ELR (cell line): ENCODE data around the gene CWF19L2.
"Not testable (repeated sequence)": the region's sequence is repeated elsewhere in the genome, so short reads cannot be mapped to it uniquely, and the experiment has no call there.

Experiments used
- DNase-seq: peaks from one replicate; pipeline ENCODE4 v3.0.0-alpha.2; 2015; ENCODE audit warnings: low read depth

CWF19L2 gene

DNA sequence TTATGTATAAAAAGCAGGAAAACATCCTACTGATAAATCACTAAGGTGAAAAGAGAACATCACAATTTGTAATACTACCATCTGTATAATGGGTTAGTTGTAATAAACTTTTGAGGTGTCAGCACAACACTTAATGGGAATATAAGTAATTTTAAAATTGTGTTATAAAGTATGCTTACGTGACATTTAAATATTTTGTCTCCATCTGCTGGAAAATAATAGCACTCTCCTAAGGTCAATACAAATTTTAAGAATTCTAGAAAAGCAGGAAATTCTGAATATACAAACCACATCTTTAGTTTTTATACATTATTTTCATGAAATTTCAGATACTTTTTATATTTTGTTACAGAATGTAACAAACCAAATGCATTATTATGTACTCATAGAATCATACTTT is 19.5 kb downstream of the CWF19L2 start:
- DNase-seq, result no peak

DNA sequence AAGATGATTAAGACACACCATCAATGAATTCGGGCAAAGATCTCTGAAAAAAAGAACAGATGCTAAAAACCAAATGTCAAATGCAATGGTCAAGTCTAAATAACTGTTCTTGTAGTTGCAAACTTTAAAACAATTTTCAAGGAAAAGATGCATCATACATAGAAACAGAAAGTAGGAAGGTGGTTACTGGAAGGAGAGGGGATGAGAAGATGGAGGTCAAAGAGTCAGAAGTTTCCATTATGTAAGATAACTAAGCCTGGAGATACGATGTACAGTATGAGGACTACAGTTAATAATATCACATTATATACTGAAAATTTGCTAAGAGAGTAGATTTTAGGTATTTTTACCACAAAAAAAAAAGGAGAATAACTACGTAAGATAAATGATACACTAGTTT is 27.1 kb downstream of the CWF19L2 start:
- DNase-seq, result no peak

DNA sequence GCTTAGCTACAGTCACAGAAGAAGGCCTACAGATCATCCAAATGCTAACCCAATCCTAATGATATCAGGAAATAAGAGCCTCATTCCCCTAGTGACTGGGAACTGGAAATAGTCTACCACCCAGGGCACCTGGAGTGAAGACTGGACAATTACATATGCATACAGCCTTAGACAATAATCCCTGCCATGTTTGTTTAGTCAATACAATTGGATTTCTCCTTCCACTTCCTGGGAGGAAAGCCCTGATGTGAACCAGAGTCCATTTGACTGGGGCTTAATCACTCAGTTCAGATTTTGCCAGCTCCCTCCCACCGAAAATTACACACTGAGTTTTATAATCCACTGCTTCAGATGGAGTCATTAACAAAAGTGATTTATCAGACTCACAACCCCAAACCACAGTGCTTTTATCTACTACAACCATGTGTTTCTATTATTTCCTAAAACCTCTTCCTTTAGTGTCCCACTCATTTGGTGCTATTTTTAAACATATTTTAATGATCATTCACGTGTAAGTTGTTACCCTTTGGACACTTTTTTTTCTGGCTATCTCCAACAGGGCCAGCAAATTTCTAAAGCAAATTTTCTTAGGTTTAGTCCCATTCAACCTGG is 29.9 kb downstream of the CWF19L2 start:
- DNase-seq, result no peak

DNA sequence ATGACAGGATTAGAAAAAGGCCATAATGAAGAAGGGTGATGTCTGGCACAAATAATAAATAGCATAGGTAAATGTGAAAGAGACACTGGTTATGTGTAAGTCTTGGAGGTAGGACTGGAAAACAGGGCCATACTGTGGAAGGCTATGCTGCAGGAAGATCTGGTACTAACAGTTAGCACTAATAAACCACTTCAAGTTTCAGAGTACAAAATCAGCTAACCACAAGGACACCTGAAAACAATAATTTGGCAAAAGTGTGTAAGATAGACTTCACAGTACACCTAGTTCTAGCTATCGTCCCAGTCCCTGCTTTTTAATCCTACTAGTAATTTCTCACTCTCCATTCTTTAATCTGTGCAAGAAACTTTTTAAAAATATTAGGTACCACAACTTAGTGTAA is 44.3 kb downstream of the CWF19L2 start:
- DNase-seq, result no peak

DNA sequence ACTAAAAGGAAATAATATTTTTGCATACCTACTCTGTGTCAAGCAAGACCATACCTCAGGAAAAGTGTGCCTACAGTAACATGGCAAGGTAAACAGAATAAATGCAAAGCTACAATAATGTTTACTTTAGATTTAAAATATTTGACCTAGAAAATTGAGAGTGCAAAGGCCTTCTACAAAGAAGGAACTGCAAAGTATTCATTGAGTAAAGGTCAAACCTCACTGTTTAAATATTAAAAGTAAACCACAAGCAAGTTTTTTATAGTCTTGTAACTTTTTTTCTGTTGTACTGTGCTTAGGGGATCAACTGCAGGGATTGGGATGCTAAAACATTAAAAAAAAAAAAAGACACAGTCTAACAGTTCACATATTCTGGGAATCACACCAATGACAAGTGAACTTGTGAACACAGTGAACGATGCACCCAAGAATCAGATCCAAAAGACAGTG is 48.8 kb downstream of the CWF19L2 start:
- no peak for DNase-seq

DNA sequence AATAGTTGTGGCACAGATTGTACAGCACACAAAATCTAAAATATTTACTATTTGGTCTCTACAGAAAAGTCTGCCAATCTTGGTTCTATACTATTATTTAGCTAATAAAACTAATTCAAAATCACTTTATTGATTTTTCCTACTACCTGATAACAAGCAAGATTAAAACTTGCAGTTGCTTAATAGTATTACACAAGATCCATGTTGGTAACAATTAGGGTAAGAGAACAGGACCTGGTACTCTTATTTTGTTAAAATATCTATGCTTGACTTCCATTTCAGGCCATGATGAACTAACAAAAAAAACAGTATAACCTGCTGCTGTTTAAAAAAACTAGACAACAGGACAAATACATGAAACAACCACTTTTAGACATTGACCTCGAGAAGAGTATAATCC is 52.4 kb downstream of the CWF19L2 start:
- no peak for DNase-seq

DNA sequence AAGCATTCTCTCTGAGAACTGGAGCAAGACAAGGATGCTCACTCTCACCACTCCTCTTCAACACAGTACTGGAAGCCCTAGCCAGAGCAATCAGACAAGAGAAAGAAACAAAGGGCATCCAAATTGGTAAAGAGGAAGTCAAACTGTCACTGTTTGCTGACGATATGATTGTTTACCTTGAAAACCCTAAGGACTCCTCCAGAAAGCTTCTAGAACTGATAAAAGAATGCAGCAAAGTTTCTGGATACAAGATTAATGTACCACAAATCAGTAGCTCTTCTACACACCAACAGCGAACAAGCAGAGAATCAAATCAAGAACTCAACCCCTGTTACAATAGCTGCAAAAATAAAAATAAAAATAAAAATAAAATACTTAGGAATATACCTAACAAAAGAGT is 56.5 kb downstream of the CWF19L2 start:
- DNase-seq, result not testable (repeated sequence)

DNA sequence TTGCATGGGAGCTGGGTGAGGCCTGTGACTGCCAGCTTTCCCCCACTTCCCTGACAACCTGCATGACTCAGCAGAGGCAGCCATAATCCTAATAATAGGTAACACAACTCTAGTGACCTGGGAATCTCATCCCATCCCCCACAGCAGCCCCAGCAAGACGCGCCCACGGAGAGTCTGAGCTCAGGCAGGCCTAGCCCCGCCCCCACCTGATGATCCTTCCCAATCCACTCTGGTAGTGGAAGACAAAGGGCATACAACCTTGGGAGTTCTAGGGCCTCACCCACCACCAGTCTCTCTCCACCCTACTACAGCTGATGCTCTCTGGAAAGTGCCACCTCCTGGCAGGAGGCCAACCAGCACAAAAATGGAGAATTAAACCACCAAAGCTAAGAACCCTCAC is 60.3 kb downstream of the CWF19L2 start:
- DNase-seq, result no peak

DNA sequence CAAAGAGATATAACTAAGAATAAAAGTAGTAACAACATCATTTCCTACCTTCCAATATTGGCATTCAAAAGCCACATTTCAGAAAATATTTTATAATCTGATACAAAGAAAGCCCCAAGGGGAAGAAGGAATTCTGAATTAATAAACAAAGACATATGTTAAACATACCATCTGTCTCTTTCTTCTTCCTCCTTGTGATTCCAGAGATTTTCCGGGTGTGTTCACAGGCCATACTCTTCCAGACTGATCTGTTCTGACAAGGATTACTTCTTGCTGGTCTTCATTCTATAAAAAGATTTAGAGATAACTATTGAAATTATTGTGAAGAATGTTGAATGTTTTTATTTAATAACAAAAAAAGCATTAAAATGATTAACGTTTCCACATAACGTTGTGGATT is 65.0 kb downstream of the CWF19L2 start:
- DNase-seq, result no peak

DNA sequence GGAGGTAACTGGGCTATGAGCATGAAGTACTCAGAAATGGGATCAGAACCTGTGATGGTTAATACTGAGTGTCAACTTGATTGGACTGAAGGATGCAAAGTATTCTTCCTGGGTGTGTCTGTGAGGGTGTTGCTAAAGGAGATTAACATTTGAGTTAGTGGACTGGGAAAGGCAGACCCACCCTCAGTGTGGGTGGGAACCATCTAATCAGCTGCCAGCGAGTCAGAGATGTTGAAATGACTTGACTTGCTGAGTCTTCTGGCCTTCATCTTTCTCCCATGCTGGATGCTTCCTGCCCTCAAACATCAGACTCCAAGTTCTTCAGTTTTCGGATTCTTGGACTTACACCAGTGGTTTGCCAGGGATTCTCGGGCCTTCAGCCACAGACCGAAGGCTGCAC is 66.9 kb downstream of the CWF19L2 start:
- DNase-seq, result not testable (repeated sequence)

DNA sequence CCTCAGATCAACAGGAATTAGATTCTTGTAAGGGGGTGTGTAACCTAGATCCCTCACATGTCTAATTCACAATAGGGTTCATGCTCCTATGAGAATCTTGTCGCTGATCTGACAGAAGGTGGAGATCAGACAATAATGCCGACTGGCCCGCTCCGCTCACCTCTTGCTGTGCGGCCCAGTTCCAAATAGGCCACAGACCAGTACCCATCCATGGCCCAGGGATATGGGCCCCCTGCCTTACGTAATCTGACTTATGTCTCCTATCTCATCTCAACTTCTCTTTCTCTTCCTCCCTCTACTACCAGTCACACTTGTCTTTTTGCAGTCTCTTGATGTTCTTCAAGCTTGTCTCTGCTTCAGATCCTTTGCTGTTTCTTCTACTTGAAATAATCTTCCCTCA is 70.0 kb downstream of the CWF19L2 start:
- no peak for DNase-seq

DNA sequence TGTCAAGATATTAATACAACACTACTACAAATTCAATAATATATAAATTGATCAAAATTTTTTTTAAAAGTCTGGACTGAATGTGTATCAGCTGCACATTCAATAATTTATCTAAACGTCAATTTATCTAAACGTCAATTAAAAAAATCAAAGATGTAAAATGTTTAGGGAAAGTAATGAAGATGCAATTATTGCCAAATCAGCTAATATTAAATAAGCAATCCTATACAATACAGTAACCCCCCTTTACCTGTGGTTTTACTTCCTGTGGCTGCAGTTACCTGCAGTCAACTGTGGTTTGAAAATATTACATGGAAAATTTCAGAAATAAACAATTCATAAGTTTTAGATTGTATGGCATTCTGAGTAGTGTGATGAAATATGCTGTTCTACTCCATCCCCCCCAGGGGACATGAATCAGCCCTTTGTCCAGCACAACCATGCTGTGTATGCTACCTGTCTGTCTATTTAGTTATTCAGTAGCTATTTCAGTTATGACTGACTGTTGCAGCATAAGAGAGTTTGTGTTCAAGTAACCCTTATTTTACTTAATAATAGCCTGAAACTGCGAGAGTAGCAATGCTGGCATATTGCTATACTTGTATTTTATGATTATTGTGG is 72.2 kb downstream of the CWF19L2 start:
- peak; percentile 80 for DNase-seq

DNA sequence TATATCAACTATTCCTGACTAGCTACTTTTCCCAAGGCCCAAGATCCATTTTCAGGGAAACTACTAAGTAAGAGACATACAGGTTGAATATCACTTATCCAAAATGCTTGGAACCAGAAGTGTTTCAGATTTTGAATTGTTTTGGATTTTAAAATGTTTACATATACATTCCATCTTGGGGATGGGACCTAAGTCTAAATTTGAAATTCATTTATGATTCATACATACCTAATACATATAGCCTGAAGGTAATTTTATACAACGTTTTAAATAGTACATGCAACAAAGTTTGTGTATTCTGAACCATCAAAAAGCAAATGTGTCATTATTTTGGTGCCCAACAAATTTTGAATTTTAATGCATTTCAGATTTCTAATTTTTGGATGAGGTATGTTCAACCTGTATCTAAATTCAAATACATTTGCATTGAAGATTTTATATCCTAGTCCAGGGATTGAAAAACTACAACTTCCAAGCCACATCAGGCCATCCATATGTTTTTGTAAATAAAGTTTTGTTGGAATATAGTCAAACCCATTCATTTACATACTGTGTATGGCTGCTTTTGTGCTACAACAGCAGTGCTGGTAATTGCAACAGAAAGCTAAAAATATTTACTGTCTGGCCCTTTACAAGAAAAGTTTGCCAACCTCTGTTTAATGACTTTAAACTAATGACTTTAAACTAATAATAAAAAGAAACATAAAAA is 73.3 kb downstream of the CWF19L2 start:
- peak; percentile 9 for DNase-seq

DNA sequence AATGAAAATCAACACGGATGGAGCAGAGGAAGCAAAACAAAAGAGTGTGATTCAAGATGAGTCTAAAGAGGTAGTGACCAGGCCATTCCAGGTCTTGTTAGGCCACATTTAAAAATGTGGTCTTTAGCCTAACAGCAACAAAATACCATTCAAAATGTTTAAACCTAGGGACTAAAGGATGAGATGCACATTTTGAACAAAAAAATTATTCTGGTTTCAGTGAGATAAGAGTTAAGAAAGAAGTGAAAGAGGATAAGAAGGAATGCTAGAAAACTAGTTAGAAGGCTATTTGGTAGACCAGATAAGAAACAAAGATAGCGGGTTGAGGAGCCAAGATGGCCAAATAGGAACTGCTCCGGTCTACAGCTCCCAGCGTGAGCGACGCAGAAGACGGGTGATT is 85.2 kb downstream of the CWF19L2 start:
- DNase-seq, result no peak

DNA sequence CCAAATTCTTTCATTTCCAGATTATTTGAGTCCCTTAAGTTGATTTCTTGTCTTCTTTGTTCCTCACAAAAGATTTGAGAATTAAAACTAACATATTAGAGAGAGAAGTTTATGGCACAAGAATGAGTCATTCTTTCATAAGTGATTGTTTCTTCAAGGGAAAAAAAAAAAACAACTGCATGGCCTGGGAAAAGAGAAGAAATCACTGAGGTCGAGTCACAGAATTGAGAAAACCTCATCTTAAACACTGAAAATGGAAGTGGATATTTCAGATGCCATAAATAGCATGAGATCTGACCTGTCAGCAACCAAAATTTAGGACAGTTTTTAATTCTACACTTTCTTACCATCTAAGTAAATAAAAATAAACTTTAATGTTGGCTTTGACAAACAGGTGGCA is 87.2 kb downstream of the CWF19L2 start:
- DNase-seq, result peak; percentile 48

DNA sequence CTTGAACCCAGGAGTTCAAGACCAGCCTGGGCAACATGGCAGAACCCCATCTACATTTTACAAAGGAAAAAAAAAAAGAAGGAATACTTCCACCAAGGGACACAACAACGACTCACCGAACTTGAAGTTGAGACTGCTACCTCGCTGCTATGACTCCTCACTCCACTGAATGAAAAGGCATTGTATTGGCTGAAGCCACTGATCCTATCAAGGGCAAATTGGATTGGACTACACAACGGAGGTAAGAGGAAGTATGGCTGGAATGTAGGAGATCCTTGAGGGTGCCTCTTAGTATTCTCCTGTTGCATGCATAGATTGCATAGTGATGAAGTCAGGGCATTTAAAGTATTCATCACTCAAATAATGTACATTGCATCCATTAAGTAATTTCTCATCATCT is 97.9 kb downstream of the CWF19L2 start:
- peak; percentile 25 for DNase-seq

DNA sequence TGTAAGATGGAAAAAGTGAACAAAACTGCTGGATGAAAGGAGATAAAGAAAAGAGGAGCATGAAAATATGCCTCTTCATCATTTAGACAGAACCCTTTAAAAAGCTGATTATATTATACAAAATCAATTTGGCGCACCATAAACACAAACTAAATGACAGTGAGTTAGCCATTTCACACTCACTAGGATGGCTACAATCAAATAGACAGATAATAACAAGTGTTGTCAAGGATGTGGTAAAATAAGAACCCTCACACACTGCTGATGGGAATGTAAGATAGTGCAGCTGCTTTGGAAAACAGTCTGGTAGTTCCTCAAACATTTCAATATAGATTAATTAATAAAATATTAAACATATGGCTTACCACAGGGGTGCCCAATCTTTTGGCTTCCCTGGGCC is 99.7 kb downstream of the CWF19L2 start:
- DNase-seq, result no peak

DNA sequence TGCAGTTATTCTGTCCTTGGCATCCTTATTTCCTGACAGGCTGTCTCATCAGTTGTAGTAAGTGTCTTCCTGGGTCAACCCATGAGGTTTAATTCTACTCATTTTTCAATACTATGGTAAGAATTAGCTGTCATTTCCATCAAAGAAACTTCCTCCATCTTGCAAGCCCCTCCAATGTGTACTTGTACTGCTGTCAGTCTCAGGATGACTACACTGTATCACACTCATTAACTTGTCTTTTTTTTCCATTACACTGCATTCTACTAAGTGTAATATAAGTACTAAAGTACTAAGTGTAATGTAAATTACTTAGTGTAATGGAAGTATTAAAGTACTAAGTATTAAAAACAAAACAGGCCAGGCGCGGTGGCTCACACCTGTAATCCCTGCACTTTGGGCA is 102.8 kb downstream of the CWF19L2 start:
- no peak for DNase-seq

DNA sequence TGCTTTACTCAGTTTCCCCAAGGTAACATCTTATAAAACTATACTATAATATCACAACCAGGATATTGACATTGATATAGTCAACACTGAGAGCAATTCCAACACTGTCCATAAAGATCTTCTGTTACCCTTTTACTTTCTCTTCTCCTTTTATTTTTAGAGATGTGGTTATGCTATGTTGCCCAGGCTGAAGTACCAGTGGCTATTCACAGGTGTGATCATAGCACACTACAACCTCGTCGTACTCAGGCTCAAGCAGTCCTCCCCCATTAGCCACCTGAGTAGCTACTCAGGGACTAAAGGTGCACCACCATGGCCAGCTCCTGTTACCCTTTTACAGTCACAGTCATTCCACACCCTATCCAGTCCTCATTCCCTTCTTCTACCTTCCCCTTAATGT is 119.7 kb downstream of the CWF19L2 start:
- DNase-seq, result no peak

DNA sequence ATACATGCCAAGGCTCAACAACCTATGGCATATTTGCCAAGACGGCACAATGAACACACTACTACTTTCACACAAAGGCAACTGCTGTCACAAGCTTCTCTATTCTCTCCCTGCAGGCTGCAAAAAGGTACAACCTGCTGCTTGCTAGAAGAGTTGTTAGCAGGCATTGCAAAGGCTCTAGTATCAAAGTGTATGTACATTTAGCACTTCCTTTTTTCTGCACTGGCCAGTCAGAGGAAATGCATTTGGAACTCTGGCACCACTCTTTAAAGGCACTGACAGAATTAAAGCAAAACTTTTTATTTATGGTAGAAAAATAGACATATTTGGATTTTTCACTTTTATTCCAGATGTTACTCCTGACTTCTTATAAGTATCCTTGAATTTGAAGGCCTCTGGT is 125.9 kb downstream of the CWF19L2 start:
- no peak for DNase-seq

DNA sequence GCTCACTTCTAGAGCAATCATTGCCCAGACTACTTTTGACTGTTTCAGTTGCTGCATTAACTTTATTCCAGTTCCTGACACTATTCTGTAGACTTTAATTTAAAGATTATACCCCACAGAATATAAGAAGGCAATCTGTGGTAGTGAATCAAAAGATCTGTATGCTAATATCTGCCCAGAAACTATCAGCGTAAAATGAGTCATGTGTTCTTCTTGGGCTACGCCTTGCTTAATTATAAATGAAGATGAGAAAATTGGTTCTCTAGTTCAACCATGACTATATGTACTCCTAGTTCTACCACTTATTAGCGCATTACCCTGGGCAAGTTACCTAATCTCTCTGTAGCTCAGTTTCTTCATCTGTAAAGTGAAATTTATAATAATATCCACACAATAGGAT is 128.5 kb downstream of the CWF19L2 start:
- no peak for DNase-seq

DNA sequence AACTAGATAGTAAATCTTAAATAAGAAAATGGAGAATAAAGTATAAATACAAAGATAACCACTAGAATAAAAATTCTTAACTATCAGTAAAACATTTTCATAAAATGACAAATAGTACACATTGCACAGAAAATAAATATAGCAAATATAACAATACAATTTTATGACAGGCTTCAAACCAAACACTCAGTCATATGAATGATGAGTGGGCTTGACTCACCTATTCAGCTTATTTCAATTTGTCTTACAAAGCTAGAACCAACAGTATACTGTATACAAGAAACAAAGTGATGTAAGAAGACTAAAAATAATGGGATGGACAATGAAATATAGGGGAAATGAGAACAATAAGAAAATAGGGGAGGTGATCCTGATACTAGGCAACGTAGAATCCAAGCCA is 141.2 kb downstream of the CWF19L2 start:
- DNase-seq, result no peak

DNA sequence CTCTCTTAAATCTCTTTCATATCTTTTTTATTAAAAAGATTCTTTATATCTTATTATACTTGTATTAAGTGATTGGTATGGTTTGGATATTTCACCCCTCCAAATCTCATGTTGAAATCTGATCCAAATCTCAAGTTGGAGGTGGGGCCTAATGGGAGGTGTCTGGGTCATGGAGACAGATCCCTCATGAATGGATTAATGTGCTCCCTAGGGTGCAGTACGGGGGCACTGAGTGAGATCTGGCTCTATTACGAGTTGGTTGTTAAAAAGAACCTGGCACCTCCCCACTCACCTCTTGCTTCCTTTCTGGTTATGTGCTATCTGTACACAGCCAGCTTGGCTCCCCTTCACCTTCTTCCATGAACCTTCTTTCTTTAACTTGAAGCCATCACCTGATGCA is 149.6 kb downstream of the CWF19L2 start:
- no peak for DNase-seq

DNA sequence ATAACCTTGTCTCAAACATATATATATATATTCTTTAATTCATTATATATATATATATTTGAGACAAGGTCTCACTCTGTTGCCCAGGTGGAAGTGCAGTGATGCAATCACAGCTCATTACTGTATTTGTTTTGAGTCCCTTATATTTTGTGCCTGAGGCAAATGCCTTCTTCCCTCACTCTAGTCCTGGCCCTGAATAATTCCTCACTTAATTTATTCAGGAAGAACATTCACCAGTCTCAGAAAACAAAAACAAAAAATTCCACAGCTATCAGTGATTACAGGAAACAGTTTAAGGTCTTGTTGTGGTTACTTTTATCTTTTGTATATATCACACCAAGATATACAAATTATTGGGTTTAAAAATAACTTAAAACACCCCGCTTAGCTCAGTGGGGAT is 155.7 kb downstream of the CWF19L2 start:
- DNase-seq, result peak; percentile 4
